ENCODE measurements around the gene BCL2.
A peak's percentile ranks its signal among the peaks of the same experiment; 100 is the strongest.

Gene BCL2

DNA sequence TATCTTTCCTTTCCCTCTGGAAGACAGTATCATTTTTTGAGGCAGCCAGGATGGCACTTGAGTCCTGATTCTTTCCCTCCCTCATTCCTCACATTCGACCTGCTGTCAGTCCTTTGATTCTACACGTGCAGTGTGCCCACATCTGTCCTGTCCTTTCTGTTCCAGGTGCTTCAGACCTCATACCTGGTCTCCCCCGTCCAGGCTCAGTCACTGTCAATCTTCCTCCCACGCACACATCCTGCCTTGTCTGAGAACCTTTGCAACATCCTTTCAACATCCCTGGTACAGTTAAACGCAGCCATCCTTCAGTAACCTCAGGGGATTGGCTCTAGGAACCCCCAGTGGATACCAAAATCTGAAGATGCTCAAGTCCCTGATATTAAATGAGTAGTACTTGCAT, 10.1 kb downstream of the BCL2 start:
- TF ChIP-seq, protein P1, sequence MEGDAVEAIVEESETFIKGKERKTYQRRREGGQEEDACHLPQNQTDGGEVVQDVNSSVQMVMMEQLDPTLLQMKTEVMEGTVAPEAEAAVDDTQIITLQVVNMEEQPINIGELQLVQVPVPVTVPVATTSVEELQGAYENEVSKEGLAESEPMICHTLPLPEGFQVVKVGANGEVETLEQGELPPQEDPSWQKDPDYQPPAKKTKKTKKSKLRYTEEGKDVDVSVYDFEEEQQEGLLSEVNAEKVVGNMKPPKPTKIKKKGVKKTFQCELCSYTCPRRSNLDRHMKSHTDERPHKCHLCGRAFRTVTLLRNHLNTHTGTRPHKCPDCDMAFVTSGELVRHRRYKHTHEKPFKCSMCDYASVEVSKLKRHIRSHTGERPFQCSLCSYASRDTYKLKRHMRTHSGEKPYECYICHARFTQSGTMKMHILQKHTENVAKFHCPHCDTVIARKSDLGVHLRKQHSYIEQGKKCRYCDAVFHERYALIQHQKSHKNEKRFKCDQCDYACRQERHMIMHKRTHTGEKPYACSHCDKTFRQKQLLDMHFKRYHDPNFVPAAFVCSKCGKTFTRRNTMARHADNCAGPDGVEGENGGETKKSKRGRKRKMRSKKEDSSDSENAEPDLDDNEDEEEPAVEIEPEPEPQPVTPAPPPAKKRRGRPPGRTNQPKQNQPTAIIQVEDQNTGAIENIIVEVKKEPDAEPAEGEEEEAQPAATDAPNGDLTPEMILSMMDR (IDR thresholded peaks at IDR 0.05; ENCODE audit: low read depth, low read length), result no peak
- no peak for TF ChIP-seq EZH2phosphoT487 (IDR thresholded peaks at IDR 0.05; ENCODE audit: low read depth)
- peaks cover 100% of the 10 kb centered on the region for H3K79me2 ChIP-seq (ENCODE audit: low read length)
- H3K4me1 ChIP-seq (ENCODE audit: low read length), result peaks cover 92% of the 10 kb centered on the region
- H3K9ac ChIP-seq (ENCODE audit: low read length), result no peak overlapping the region
- no peak overlapping the region for H2AFZ ChIP-seq (ENCODE audit: low read depth, low read length)
- H3K4me3 ChIP-seq (ENCODE audit: low read length), result peak overlapping the region; percentile 1; the same call in 1 of the 2 replicates
- no peaks in the 10 kb centered on the region for H3K9me3 ChIP-seq (ENCODE audit: insufficient read depth, low read length)
- H4K20me1 ChIP-seq (ENCODE audit: insufficient read depth, low read length), result peaks cover 56% of the 10 kb centered on the region
- peak overlapping the region; percentile 42 for H3K4me2 ChIP-seq (ENCODE audit: low read length)
- H3K27ac ChIP-seq (ENCODE audit: low read length), result no peak overlapping the region
- no peaks in the 10 kb centered on the region for H3K27me3 ChIP-seq (ENCODE audit: low read depth, low read length)
- peaks cover 71% of the 10 kb centered on the region for H3K36me3 ChIP-seq (replicated peaks; ENCODE audit: low read depth, low read length)

DNA sequence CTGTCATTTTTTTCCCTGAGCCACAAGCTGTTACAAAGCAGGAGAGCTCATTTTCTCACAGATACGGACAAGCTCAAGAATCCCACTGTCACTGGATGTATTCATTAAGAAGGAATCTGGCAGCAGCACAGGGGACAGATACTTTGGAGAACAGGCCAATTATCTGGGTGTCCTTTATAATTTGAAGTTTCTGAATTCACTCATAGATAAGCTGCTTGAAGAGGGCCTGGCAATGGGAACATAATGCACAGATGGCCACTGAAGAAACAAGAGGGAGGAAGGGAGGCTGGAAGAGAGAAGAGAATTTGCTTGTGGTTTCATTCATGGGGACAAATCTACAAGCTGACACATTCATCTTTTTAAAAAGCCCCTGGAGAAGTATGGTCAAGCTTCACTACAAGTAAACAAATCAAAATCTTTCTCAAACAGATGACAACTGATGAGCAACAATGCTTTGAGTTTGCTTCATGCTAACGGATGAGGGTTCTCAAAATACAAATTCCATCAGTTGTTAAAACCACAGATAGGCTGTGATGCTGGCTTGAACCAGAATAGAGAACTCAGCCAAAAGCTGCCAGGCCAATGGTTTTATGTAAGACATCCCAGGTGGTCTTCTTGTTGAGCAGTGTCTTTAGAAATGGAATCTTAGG, 11.9 kb downstream of the BCL2 start:
- H2AFZ ChIP-seq (ENCODE audit: low read depth, low read length), result no peak overlapping the region

DNA sequence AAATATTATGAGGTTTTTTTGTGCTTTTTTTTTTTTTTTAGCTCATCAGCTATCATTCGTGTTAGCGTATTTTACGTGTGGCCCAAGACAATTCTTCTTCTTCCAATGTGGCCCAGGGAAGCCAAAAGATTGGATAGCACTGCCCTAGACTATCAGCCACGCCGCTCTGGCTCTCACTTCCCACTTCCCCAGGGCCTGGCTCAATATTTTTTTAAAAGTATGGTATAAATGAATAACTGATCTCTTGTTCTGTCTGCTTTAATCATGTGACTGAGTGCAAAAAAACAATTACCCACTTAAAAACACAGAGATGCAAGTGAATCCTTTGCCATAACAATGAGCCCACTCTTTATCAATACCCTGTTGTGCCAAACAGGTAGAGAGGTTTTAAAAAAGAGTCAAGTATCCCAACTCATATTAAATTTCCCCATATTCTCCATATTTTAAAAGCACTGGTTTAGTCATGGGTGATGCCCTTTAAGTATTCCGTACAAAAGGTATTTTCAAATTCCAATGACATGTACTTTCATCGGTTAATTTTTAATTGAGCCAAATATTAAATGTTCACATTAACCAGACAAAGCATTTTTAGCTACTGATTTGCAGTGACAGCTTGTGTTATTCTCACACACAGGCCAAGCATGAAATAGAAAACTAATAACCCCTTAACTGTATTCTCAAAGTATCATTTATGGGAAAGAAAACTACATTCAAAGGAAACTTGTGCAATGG, 12.6 kb downstream of the BCL2 start:
- Histone ChIP-seq H3K27me3 (ENCODE audit: low read depth, low read length) (no peaks in the 10 kb centered on the region), H3K4me3 (ENCODE audit: low read length) (peak overlapping the region; percentile 8), H2AFZ (ENCODE audit: low read depth, low read length) (no peak overlapping the region), H3K27ac (ENCODE audit: low read length) (peak overlapping the region; percentile 6), H3K79me2 (ENCODE audit: low read length) (peaks cover 100% of the 10 kb centered on the region), H3K9ac (ENCODE audit: low read length) (0 out of 2 replicates have a peak overlapping the region, but pooled peaks have one; percentile 8), H3K4me1 (ENCODE audit: low read length) (peaks cover 94% of the 10 kb centered on the region), H3K4me2 (ENCODE audit: low read length) (peak overlapping the region; percentile 42), H3K36me3 (replicated peaks; ENCODE audit: low read depth, low read length) (peaks cover 61% of the 10 kb centered on the region), H4K20me1 (ENCODE audit: insufficient read depth, low read length) (peaks cover 80% of the 10 kb centered on the region), H3K9me3 (ENCODE audit: insufficient read depth, low read length) (no peaks in the 10 kb centered on the region)
- TF ChIP-seq, protein P1 (IDR thresholded peaks at IDR 0.05; ENCODE audit: low read depth, low read length), result no peak
- no peak for TF ChIP-seq EZH2phosphoT487 (IDR thresholded peaks at IDR 0.05; ENCODE audit: low read depth)

More for the DNA sequence above, 11.9 kb downstream of the BCL2 start:
- H4K20me1 ChIP-seq (ENCODE audit: insufficient read depth, low read length), result peaks cover 73% of the 10 kb centered on the region
- no peak for TF ChIP-seq EZH2phosphoT487 (IDR thresholded peaks at IDR 0.05; ENCODE audit: low read depth)
- TF ChIP-seq, protein P1 (IDR thresholded peaks at IDR 0.05; ENCODE audit: low read depth, low read length), result no peak
- no peaks in the 10 kb centered on the region for H3K27me3 ChIP-seq (ENCODE audit: low read depth, low read length)
- peaks cover 93% of the 10 kb centered on the region for H3K4me1 ChIP-seq (ENCODE audit: low read length)
- peak overlapping the region; percentile 6 for H3K27ac ChIP-seq (ENCODE audit: low read length)
- peak overlapping the region; percentile 8 for H3K4me3 ChIP-seq (ENCODE audit: low read length)
- 0 out of 2 replicates have a peak overlapping the region, but pooled peaks have one; percentile 8 for H3K9ac ChIP-seq (ENCODE audit: low read length)
- no peaks in the 10 kb centered on the region for H3K9me3 ChIP-seq (ENCODE audit: insufficient read depth, low read length)
- peaks cover 100% of the 10 kb centered on the region for H3K79me2 ChIP-seq (ENCODE audit: low read length)
- H3K36me3 ChIP-seq (replicated peaks; ENCODE audit: low read depth, low read length), result peaks cover 62% of the 10 kb centered on the region
- H3K4me2 ChIP-seq (ENCODE audit: low read length), result peak overlapping the region; percentile 42

- Histone ChIP-seq H3K27ac (ENCODE audit: low read length) (no peak overlapping the region), H3K4me1 (ENCODE audit: low read length) (peaks cover 95% of the 10 kb centered on the region), H3K9me3 (ENCODE audit: insufficient read depth, low read length) (no peaks in the 10 kb centered on the region), H3K4me2 (ENCODE audit: low read length) (0 out of 2 replicates have a peak overlapping the region, but pooled peaks have one; percentile 42), H3K27me3 (ENCODE audit: low read depth, low read length) (no peaks in the 10 kb centered on the region), H3K9ac (ENCODE audit: low read length) (no peak overlapping the region), H2AFZ (ENCODE audit: low read depth, low read length) (no peak overlapping the region), H3K4me3 (ENCODE audit: low read length) (no peak overlapping the region), H3K36me3 (replicated peaks; ENCODE audit: low read depth, low read length) (peaks cover 67% of the 10 kb centered on the region), H4K20me1 (ENCODE audit: insufficient read depth, low read length) (peaks cover 88% of the 10 kb centered on the region), H3K79me2 (ENCODE audit: low read length) (peaks cover 100% of the 10 kb centered on the region)
- no peak for TF ChIP-seq EZH2phosphoT487 (IDR thresholded peaks at IDR 0.05; ENCODE audit: low read depth)
- TF ChIP-seq, protein P1 (IDR thresholded peaks at IDR 0.05; ENCODE audit: low read depth, low read length), result no peak
These were observed 13.3 kb downstream of the BCL2 start for GRCh38 chr18:63306249-63306648.
